Measurements from ENCODE around the gene APBA3.

The APBA3 gene

GRCh38 chr19:3778899-3779723 is 17.6 kb upstream of the APBA3 start:
- Histone ChIP-seq H3K4me1 (ENCODE audit: control insufficient read depth, insufficient read depth, low read length) (no peaks in the 10 kb centered on the region), H3K27ac (ENCODE audit: extremely low read depth, low read depth, low read length) (no peak overlapping the region), H3K4me3 (ENCODE audit: low read depth, low read length) (no peak overlapping the region), H3K36me3 (ENCODE audit: control insufficient read depth in 2 of 2, insufficient read depth in 1 of 2, low read length in 2 of 2) (no peaks in the 10 kb centered on the region), H3K9me3 (ENCODE audit: control insufficient read depth, insufficient read depth, low read depth, low read length) (no peaks in the 10 kb centered on the region)
- POLR2A ChIA-PET, result interaction anchor here (0.5 to 1.1 kb wide), 2 partner anchors 16 to 1091 kb away, joined by 3 to 4 read pairs; partner anchors contain the start of gene MRPL54
- CTCF ChIA-PET, result no interaction called here
- TF ChIP-seq ZNF501 (tag by site-specific recombination; IDR thresholded peaks at IDR 0.05) (no peak), ZNF341 (tag by site-specific recombination; IDR thresholded peaks at IDR 0.05; ENCODE audit: low read depth) (peak; percentile 43), YY1 (tag by site-specific recombination; IDR thresholded peaks at IDR 0.05) (no peak), HIC1 (tag by site-specific recombination; IDR thresholded peaks at IDR 0.05) (0 out of 2 replicates have a peak, but pooled peaks have one; percentile 17), KLF1 (tag by site-specific recombination; IDR thresholded peaks at IDR 0.05) (0 out of 2 replicates have a peak, but pooled peaks have one; percentile 11)

GRCh38 chr19:3778104-3778867 is 16.8 kb upstream of the APBA3 start:
- H3K36me3 ChIP-seq (ENCODE audit: control insufficient read depth in 2 of 2, insufficient read depth in 1 of 2, low read length in 2 of 2), result no peaks in the 10 kb centered on the region
- no peaks in the 10 kb centered on the region for H3K9me3 ChIP-seq (ENCODE audit: control insufficient read depth, insufficient read depth, low read depth, low read length)
- POLR2A ChIA-PET, result interaction anchor here (1.1 kb wide), 1 partner anchor 16 kb away, joined by 4 read pairs; the partner anchor contains the start of gene MRPL54
- H3K27ac ChIP-seq (ENCODE audit: extremely low read depth, low read depth, low read length), result no peak overlapping the region
- TF ChIP-seq ZFP37 (tag by site-specific recombination; IDR thresholded peaks at IDR 0.05), result no peak
- TF ChIP-seq ZNF529 (tag by site-specific recombination; IDR thresholded peaks at IDR 0.05; ENCODE audit: insufficient replicate concordance), result no peak
- TF ChIP-seq PRDM1 (tag by site-specific recombination; IDR thresholded peaks at IDR 0.05), result no peak
- no peak for TF ChIP-seq ZBTB17 (tag by site-specific recombination; IDR thresholded peaks at IDR 0.05)
- TF ChIP-seq ZNF202 (tag by site-specific recombination; IDR thresholded peaks at IDR 0.05; ENCODE audit: borderline replicate concordance), result no peak
- TF ChIP-seq TRIM28 (IDR thresholded peaks at IDR 0.05; ENCODE audit: borderline replicate concordance, low read length), result no peak
- TF ChIP-seq ZNF776 (tag by site-specific recombination; IDR thresholded peaks at IDR 0.05; ENCODE audit: borderline replicate concordance), result no peak
- no peak for TF ChIP-seq ZSCAN4 (tag by site-specific recombination; IDR thresholded peaks at IDR 0.05)
- no peak for TF ChIP-seq ZNF701 (tag by site-specific recombination; IDR thresholded peaks at IDR 0.05)
- no peaks in the 10 kb centered on the region for H3K4me1 ChIP-seq (ENCODE audit: control insufficient read depth, insufficient read depth, low read length)
- H3K4me3 ChIP-seq (ENCODE audit: low read depth, low read length), result no peak overlapping the region
- CTCF ChIA-PET, result no interaction called here

GRCh38 chr19:3776479-3777040 is 15.1 kb upstream of the APBA3 start:
- ChIA-PET CTCF (no interaction called here), POLR2A (no interaction called here)
- Histone ChIP-seq H3K36me3 (ENCODE audit: control insufficient read depth in 2 of 2, insufficient read depth in 1 of 2, low read length in 2 of 2) (no peaks in the 10 kb centered on the region), H3K4me1 (ENCODE audit: control insufficient read depth, insufficient read depth, low read length) (no peaks in the 10 kb centered on the region), H3K9me3 (ENCODE audit: control insufficient read depth, insufficient read depth, low read depth, low read length) (no peaks in the 10 kb centered on the region), H3K4me3 (ENCODE audit: low read depth, low read length) (no peak overlapping the region), H3K27ac (ENCODE audit: extremely low read depth, low read depth, low read length) (no peak overlapping the region)
- TF ChIP-seq ZBTB17 (tag by site-specific recombination; IDR thresholded peaks at IDR 0.05), result peak; percentile 94
- TF ChIP-seq AEBP2 (tag by site-specific recombination; IDR thresholded peaks at IDR 0.05; ENCODE audit: borderline replicate concordance), result 0 out of 2 replicates have a peak, but pooled peaks have one; percentile 19
- peak; percentile 12; the same call in 1 of the 2 replicates for TF ChIP-seq BCL6B (tag by site-specific recombination; IDR thresholded peaks at IDR 0.05)
- TF ChIP-seq ZNF148 (tag by site-specific recombination; IDR thresholded peaks at IDR 0.05; ENCODE audit: borderline replicate concordance), result 0 out of 2 replicates have a peak, but pooled peaks have one; percentile 74
- no peak for TF ChIP-seq ZNF274 (IDR thresholded peaks at IDR 0.05; ENCODE audit: low read length)
- TF ChIP-seq ZNF274 (tag by site-specific recombination; IDR thresholded peaks at IDR 0.05; ENCODE audit: borderline replicate concordance), result 0 out of 2 replicates have a peak, but pooled peaks have one; percentile 23

Measured in HEK293 (cell line).